CD4-positive, alpha-beta memory T cell (primary cell): ENCODE results near the gene ENTHD1. TPM values are rescaled to one million over a fixed set of nuclear protein-coding genes. Genes with fewer than 3 reads are reported as not detected.
"Not testable (repeated sequence)": the region's sequence is repeated elsewhere in the genome, so short reads cannot be mapped to it uniquely, and the experiment has no call there.

Experiments used
- CTCF ChIA-PET: fragments of 350-600 bp; sonication (Branson Sonifier 250); formaldehyde crosslinking; loops from one replicate; lab custom pipeline; 2021; ENCODE audit warnings: inconsistent platforms; ENCODE audit not compliant: partially characterized antibody; lab: Charles Lee
- POLR2A ChIA-PET: fragments of 350-600 bp; sonication (Branson Sonifier 250); formaldehyde crosslinking; loops from one replicate; lab custom pipeline; 2021; ENCODE audit not compliant: partially characterized antibody; lab: Charles Lee
- DNase-seq, 5 donors: peaks; one replicate each; pipeline versions ENCODE4 v3.0.0 to v3.0.0-alpha.2; 2020 to 2022; ENCODE audit warnings: mixed read lengths in 1 of 5
- H3K27ac ChIP-seq: one replicate; pipeline ENCODE4 v1.7.0; 2013; ENCODE audit warnings: low read depth, low read length
- H3K27me3 ChIP-seq: 2 replicates; pipeline ENCODE4 v1.7.0; 2013; ENCODE audit warnings: mild to moderate bottlenecking, low read length, moderate library complexity; ENCODE audit not compliant: insufficient read depth
- H3K36me3 ChIP-seq: 2 replicates; pipeline ENCODE4 v1.7.0; 2013; ENCODE audit warnings: mild to moderate bottlenecking, low read length, moderate library complexity; ENCODE audit not compliant: insufficient read depth
- H3K4me1 ChIP-seq: 2 replicates; pipeline ENCODE4 v1.7.0; 2013; ENCODE audit warnings: mild to moderate bottlenecking, low read length, moderate library complexity; ENCODE audit not compliant: insufficient read depth
- H3K4me3 ChIP-seq, 2 donors: one replicate each; pipeline ENCODE4 v1.7.0; 2013; ENCODE audit warnings: low read length in 2 of 2, mild to moderate bottlenecking in 1 of 2
- H3K9me3 ChIP-seq, 2 donors: one replicate each; pipeline ENCODE4 v1.7.0; 2013; ENCODE audit warnings: low read length in 2 of 2, control low read depth in 1 of 2; ENCODE audit not compliant: control insufficient read depth in 1 of 2
- H3K27ac Mint-ChIP-seq, 7 donors: one replicate each; pipeline ENCODE4 v1.8.0; 2020 to 2021; ENCODE audit warnings: mixed read lengths in 7 of 7, mild to moderate bottlenecking in 6 of 7, inconsistent platforms in 3 of 7, moderate library complexity in 3 of 7
- H3K27me3 Mint-ChIP-seq, 2 donors: one replicate each; pipeline ENCODE4 v1.8.0; 2020 to 2021; ENCODE audit warnings: mixed read lengths in 2 of 2
- H3K36me3 Mint-ChIP-seq, 2 donors: one replicate each; pipeline ENCODE4 v1.8.0; 2020 to 2021; ENCODE audit warnings: mixed read lengths in 2 of 2, inconsistent platforms in 1 of 2, mild to moderate bottlenecking in 1 of 2
- H3K4me1 Mint-ChIP-seq, 4 donors: one replicate each; pipeline ENCODE4 v1.8.0; 2020 to 2021; ENCODE audit warnings: mixed read lengths in 4 of 4, mild to moderate bottlenecking in 1 of 4
- H3K4me3 Mint-ChIP-seq, 8 donors: one replicate each; pipeline ENCODE4 v1.8.0; 2020 to 2021; ENCODE audit warnings: mixed read lengths in 8 of 8, mild to moderate bottlenecking in 7 of 8, moderate library complexity in 6 of 8, inconsistent platforms in 3 of 8
- H3K9me3 Mint-ChIP-seq, 8 donors: one replicate each; pipeline ENCODE4 v1.8.0; 2020 to 2021; ENCODE audit warnings: mixed read lengths in 8 of 8, mild to moderate bottlenecking in 5 of 8, inconsistent platforms in 3 of 8, moderate library complexity in 1 of 8
- intact Hi-C: fragments of 100-400 bp; cut with micrococcal nuclease; formaldehyde crosslinking; loops from one replicate; pipeline ENCODE4 v1.15.1; 2023
- polyA plus RNA-seq, 2 donors: library from polyadenylated mRNA; unstranded; fragments of 300-500 nt; fragmentation: Illumina TruSeq; gene quantifications; one replicate each; pipeline ENCODE4 v1.2.3, GENCODE V29; 2021
- total RNA-seq, 2 experiments: library from RNA; stranded (reverse); gene quantifications; one replicate each; pipeline ENCODE4 v1.2.3, GENCODE V29; 2021

The ENTHD1 gene
- total and polyA plus RNA-seq, 4 experiments from 2014 or later: 0.10 to 0.47 (median 0.20) TPM

DNA sequence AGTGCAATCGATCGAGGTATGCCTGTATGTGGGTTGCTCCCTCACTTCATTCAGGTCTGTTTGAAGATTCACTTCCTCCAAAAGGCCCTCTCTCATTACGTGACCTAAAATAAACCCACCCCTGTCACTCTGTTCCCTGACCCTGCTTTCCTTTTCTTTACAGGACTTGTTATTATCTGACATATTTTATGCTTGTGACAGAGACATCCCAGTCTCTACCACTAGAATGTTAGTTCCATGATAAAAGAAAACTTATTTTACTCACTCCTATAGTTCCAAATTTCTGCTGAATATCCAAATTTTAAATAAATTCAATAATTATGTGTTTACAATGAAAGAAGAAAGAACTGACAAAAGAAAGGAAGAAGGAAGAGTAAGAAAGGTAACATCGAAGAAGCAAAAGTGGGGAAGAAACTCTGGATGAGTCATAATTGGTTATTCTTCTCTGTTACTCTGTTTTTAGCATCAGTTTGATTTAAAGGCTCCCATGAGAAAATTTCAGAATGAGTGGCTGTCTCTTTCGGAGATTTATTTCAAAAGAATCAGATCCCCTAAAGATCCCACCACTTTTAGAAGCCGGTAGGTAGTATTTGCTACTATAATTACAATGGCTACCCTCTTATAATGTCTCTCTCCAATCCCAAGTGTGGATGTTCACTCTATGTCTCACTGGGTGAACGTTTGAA lies 33.5 kb downstream of the ENTHD1 start:
- ChIA-PET CTCF (no interaction called here), POLR2A (no interaction called here)
- no peak overlapping the region for H3K27ac ChIP-seq
- Mint-ChIP-seq H3K4me1 (peaks cover 11 to 20% (median 16%) of the 10 kb centered on the region in 4 donors), H3K9me3 (peaks cover 0 to 2% (median 0%) of the 10 kb centered on the region in 8 donors), H3K27ac (peak overlapping the region in 2 of 7 donors; percentile 5 to 14), H3K36me3 (peaks cover 0 to 4% of the 10 kb centered on the region in 2 donors), H3K27me3 (peaks cover 0 to 4% of the 10 kb centered on the region in 2 donors), H3K4me3 (peak overlapping the region in 6 of 8 donors; percentile 7 to 45 (median 36))
- no peak for DNase-seq
- H3K36me3 ChIP-seq: no peaks in the 10 kb centered on the region
- H3K9me3 ChIP-seq: no peaks in the 10 kb centered on the region
- intact Hi-C loops: no loop called here
- no peaks in the 10 kb centered on the region for H3K27me3 ChIP-seq
- H3K4me1 ChIP-seq: peaks cover 9% of the 10 kb centered on the region
- no peak overlapping the region for H3K4me3 ChIP-seq

DNA sequence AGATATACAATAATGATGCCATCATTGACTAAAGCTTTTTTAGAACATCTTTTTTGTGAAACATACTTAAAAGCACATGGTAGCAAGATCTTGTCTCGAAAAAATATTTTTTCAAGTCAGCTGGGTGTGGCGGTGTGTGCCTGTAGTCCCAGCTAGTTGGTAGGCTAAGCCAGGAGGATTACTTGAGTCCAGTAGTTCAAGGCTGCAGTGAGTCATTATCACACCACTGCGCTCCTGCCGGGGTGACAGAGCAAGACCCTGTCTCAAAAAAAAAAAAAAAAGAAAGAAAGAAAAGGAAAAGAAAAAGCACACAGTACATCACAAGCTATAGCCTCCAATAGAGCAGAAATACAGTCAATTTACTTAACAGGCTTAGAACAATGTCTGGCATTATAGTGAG lies 37.0 kb downstream of the ENTHD1 start:
- Mint-ChIP-seq H3K4me1 (peaks cover 12 to 20% (median 16%) of the 10 kb centered on the region in 4 donors), H3K36me3 (peaks cover 0 to 4% of the 10 kb centered on the region in 2 donors), H3K27ac (no peak overlapping the region), H3K9me3 (peaks cover 0 to 2% (median 0%) of the 10 kb centered on the region in 8 donors), H3K4me3 (no peak overlapping the region), H3K27me3 (peaks cover 0 to 3% of the 10 kb centered on the region in 2 donors)
- ChIA-PET CTCF (interaction anchor here (0.6 to 1.4 kb wide), 2 partner anchors 35 to 514 kb away, joined by 3 read pairs; no protein-coding TSS in a partner anchor), POLR2A (interaction anchor here (1.8 kb wide), 1 partner anchor 54 kb away, joined by 5 read pairs; no protein-coding TSS in a partner anchor)
- intact Hi-C loops: no loop called here
- Histone ChIP-seq H3K9me3 (no peaks in the 10 kb centered on the region), H3K4me1 (peaks cover 9% of the 10 kb centered on the region), H3K36me3 (no peaks in the 10 kb centered on the region), H3K27ac (no peak overlapping the region), H3K27me3 (no peaks in the 10 kb centered on the region), H3K4me3 (no peak overlapping the region)
- DNase-seq: no peak

DNA sequence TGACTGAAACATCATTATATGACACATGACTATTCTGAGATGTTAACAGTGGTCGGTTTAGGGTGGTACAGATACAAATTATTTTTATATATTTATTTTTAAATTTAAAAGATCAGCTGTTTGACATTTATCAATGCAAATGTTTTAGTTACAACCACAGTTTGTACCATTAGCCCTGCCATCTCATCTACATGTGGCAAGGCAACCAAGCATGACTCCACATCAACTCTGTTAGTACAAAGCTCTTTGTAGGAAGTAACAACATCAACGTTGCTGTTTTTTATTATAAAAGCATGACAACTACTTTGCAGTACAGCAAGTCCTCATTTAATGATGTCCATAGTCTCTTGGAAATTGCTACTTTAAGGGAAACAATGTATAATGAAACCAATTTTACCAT lies 40.8 kb downstream of the ENTHD1 start:
- Mint-ChIP-seq H3K9me3 (no peaks in the 10 kb centered on the region), H3K4me3 (no peak overlapping the region), H3K27ac (no peak overlapping the region), H3K36me3 (no peaks in the 10 kb centered on the region), H3K4me1 (peaks cover 0 to 1% (median 0%) of the 10 kb centered on the region in 4 donors), H3K27me3 (no peaks in the 10 kb centered on the region)
- Histone ChIP-seq H3K4me1 (no peaks in the 10 kb centered on the region), H3K27me3 (no peaks in the 10 kb centered on the region), H3K4me3 (no peak overlapping the region), H3K9me3 (no peaks in the 10 kb centered on the region), H3K36me3 (no peaks in the 10 kb centered on the region), H3K27ac (no peak overlapping the region)
- ChIA-PET POLR2A (no interaction called here), CTCF (interaction anchor here (2.2 kb wide), 1 partner anchor 12 kb away, joined by 6 read pairs; no protein-coding TSS in a partner anchor)
- DNase-seq: no peak
- intact Hi-C loops: no loop called here

DNA sequence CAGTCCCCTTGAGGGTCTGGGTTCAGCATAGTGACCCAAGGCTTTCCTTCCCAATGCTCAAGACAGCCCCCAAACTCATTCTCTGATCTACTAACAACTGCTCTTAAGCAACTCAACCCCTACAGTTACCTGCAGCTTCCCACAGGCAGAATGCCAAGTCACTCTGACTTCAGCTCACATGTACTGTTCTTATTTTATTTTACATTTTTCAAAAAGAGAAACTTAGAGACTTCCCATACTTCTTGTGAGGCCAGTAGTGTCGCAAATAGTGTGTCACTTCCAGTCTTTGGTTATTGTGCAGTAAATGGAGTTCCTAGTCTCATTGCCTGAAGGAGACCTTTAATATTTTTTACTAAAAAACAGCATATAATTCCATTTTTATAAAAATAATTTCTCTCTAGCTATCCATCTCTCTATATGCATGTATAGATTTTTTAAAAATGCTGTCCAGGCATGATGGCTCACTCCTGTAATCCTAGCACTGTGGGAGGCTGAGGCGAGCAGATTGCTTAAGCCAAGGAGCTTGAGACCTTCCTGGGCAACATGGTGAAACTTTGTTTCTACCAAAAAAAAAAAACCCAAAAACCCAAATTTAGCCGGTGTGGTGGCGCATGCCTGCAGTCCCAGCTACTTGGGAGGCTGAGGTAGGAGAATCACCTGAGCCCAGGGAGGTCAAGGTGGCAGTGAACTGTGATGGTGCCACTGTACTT lies 41.8 kb downstream of the ENTHD1 start:
- intact Hi-C loops: no loop called here

DNA sequence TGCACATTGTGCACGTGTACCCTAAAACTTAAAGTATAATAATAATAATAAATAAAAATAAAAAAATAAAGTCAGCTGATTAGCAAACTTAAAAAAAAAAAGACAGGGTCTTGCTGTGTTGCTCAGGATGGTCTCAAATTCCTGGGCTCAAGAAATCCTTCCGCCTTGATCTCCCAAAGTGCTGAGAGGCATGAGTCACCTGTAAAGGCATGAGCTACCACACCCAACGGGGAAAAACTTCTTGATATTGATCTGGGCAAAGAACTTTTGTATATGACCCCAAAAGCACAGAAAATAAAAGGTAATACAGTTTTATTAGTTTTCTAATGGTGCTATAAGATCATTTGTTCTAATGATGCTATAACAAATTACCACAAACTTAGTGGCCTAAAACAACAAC lies 46.1 kb downstream of the ENTHD1 start:
- no peak overlapping the region for H3K27ac ChIP-seq
- H3K27me3 ChIP-seq: no peaks in the 10 kb centered on the region
- no peak overlapping the region for H3K27ac Mint-ChIP-seq
- no peaks in the 10 kb centered on the region for H3K4me1 Mint-ChIP-seq
- ChIA-PET CTCF (no interaction called here), POLR2A (no interaction called here)
- H3K4me1 ChIP-seq: no peaks in the 10 kb centered on the region
- H3K36me3 ChIP-seq: no peaks in the 10 kb centered on the region
- H3K27me3 Mint-ChIP-seq: no peaks in the 10 kb centered on the region
- H3K36me3 Mint-ChIP-seq: no peaks in the 10 kb centered on the region
- H3K9me3 Mint-ChIP-seq: peaks cover 0 to 1% (median 0%) of the 10 kb centered on the region in 8 donors
- no peak for DNase-seq
- no peak overlapping the region for H3K4me3 ChIP-seq
- intact Hi-C loops: no loop called here
- no peaks in the 10 kb centered on the region for H3K9me3 ChIP-seq
- H3K4me3 Mint-ChIP-seq: no peak overlapping the region

More for the DNA sequence above, 41.8 kb downstream of the ENTHD1 start:
- Histone ChIP-seq H3K4me3 (no peak overlapping the region), H3K9me3 (no peaks in the 10 kb centered on the region), H3K4me1 (no peaks in the 10 kb centered on the region), H3K36me3 (no peaks in the 10 kb centered on the region), H3K27me3 (no peaks in the 10 kb centered on the region), H3K27ac (no peak overlapping the region)
- Mint-ChIP-seq H3K4me3 (no peak overlapping the region), H3K9me3 (no peaks in the 10 kb centered on the region), H3K36me3 (no peaks in the 10 kb centered on the region), H3K27me3 (no peaks in the 10 kb centered on the region), H3K4me1 (peaks cover 0 to 1% (median 0%) of the 10 kb centered on the region in 4 donors), H3K27ac (no peak overlapping the region)
- ChIA-PET CTCF (interaction anchor here (0.9 to 2.2 kb wide), 3 partner anchors 13 to 22 kb away, joined by 3 to 6 read pairs (median 3); no protein-coding TSS in a partner anchor), POLR2A (interaction anchor here (1.2 kb wide), 1 partner anchor 13 kb away, joined by 5 read pairs; no protein-coding TSS in a partner anchor)
- DNase-seq: no peak

DNA sequence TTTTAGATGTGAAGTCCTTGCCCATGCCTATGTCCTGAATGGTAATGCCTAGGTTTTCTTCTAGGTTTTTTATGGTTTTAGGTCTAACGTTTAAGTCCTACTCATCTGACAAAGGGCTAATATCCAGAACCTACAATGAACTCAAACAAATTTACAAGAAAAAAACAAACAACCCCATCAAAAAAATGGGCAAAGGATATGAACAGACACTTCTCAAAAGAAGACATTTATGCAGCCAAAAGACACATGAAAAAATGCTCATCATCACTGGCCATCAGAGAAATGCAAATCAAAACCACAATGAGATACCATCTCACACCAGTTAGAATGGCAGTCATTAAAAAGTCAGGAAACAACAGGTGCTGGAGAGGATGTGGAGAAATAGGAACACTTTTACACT lies 47.0 kb downstream of the ENTHD1 start:
- H3K27me3 Mint-ChIP-seq, POLR2A ChIA-PET, H3K36me3 ChIP-seq, CTCF ChIA-PET, H3K9me3 ChIP-seq, H3K27ac Mint-ChIP-seq, H3K4me3 Mint-ChIP-seq, H3K4me3 ChIP-seq, H3K36me3 Mint-ChIP-seq, H3K4me1 ChIP-seq, intact Hi-C loops, H3K4me1 Mint-ChIP-seq, H3K27ac ChIP-seq, DNase-seq, H3K9me3 Mint-ChIP-seq, H3K27me3 ChIP-seq: not testable (repeated sequence)

DNA sequence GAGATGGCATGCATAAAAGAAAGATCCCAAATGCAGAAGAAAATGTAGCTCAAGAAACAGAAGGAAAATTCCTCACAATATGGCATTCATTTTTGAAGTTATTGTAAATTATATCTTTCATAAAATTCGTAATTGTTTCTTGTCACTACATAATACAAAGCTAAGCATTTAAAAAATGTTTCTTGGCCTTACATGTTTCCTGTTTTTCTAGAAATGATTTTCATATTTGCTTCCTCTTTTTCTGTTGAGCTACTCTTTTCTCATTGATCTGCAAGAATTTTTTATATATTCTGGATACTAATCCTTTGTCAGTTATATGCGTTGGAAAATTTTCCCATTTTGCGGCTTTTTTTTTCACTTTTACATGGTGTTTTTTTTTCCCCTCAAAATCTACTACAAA lies 48.0 kb downstream of the ENTHD1 start:
- intact Hi-C loops: no loop called here
- H3K4me1 Mint-ChIP-seq: peaks cover 0 to 2% (median 0%) of the 10 kb centered on the region in 4 donors
- H3K36me3 ChIP-seq: no peaks in the 10 kb centered on the region
- ChIA-PET POLR2A (interaction anchor here (0.7 kb wide), 1 partner anchor 62 kb away, joined by 3 read pairs; no protein-coding TSS in a partner anchor), CTCF (interaction anchor here (1.6 kb wide), 1 partner anchor 9 kb away, joined by 5 read pairs; no protein-coding TSS in a partner anchor)
- no peaks in the 10 kb centered on the region for H3K9me3 ChIP-seq
- H3K9me3 Mint-ChIP-seq: peaks cover 0 to 1% (median 0%) of the 10 kb centered on the region in 8 donors
- no peaks in the 10 kb centered on the region for H3K27me3 ChIP-seq
- no peak overlapping the region for H3K27ac ChIP-seq
- H3K4me3 ChIP-seq: no peak overlapping the region
- H3K4me1 ChIP-seq: no peaks in the 10 kb centered on the region
- H3K36me3 Mint-ChIP-seq: no peaks in the 10 kb centered on the region
- DNase-seq: no peak
- no peak overlapping the region for H3K27ac Mint-ChIP-seq
- H3K4me3 Mint-ChIP-seq: no peak overlapping the region
- no peaks in the 10 kb centered on the region for H3K27me3 Mint-ChIP-seq
